Sciatic nerve (tissue), 2 donors: Measurements from ENCODE around the gene ECE2. TPM values are rescaled to one million over a fixed set of nuclear protein-coding genes. Genes with fewer than 3 reads are reported as not detected.
A peak's percentile ranks its signal among the peaks of the same experiment; 100 is the strongest.
"Not testable (repeated sequence)": the region's sequence is repeated elsewhere in the genome, so short reads cannot be mapped to it uniquely, and the experiment has no call there.

Experiments
- ATAC-seq: fragments of 200-7000 bp; cut with Tn5 transposase; one replicate; pipeline ENCODE4 v1.9.1; 2020; ENCODE audit warnings: mild to moderate bottlenecking, moderate library complexity
- DNase-seq: peaks from one replicate; pipeline ENCODE4 v3.0.0-alpha.2; 2020; ENCODE audit warnings: low spot score
- intact Hi-C: fragments of 100-400 bp; cut with DNase I; formaldehyde crosslinking; loops from one replicate; pipeline ENCODE4 v1.14.2; 2022
- total RNA-seq: library from RNA; stranded (reverse); fragmentation: NEBNext Ultra II Directional; extraction: Animal tissue kit (Norgen Biotek cat#: 25700); gene quantifications from one replicate; pipeline ENCODE4 v1.2.1, GENCODE V29; 2021
- donor health status: DM: no; HTN: no; CAD: no.
- donor health status: DM: no; HTN: no; CAD: no.

ECE2 gene
- total RNA-seq, 1 donor from 2014 or later: not detected

- ATAC-seq (no peak), DNase-seq (no peak)
- intact Hi-C loops: no loop called here
Observed at GRCh38 chr3:184325715-184326369, 50.0 kb downstream of the ECE2 start.

GRCh38 chr3:184327171-184327570, 51.3 kb downstream of the ECE2 start:
- no peak for ATAC-seq
- DNase-seq: no peak
- intact Hi-C loops: no loop called here

GRCh38 chr3:184328516-184328915, 52.7 kb downstream of the ECE2 start:
- ATAC-seq (no peak), DNase-seq (no peak)
- intact Hi-C loops: no loop called here

- ATAC-seq (no peak), DNase-seq (no peak)
- intact Hi-C loops: no loop called here
Observed at GRCh38 chr3:184332370-184333090, 56.7 kb downstream of the ECE2 start.

- intact Hi-C loops: no loop called here
- DNase-seq: no peak
Observed at GRCh38 chr3:184333190-184333589, 57.4 kb downstream of the ECE2 start.

GRCh38 chr3:184333700-184334099, 57.9 kb downstream of the ECE2 start:
- no peak for ATAC-seq
- intact Hi-C loops: no loop called here
- no peak for DNase-seq

More at GRCh38 chr3:184333190-184333589, 57.4 kb downstream of the ECE2 start:
- ATAC-seq: no peak

- ATAC-seq: no peak
- no peak for DNase-seq
- intact Hi-C loops: no loop called here
Observed at GRCh38 chr3:184334470-184335158, 58.8 kb downstream of the ECE2 start.

GRCh38 chr3:184335291-184335660, 59.5 kb downstream of the ECE2 start:
- intact Hi-C loops: no loop called here
- peak; percentile 0 for ATAC-seq
- DNase-seq: no peak

- DNase-seq: peak; percentile 95
- intact Hi-C loops: no loop called here
- ATAC-seq: peak; percentile 80
Observed at GRCh38 chr3:184335661-184336546, 60.1 kb downstream of the ECE2 start.

- DNase-seq (no peak), ATAC-seq (peak; percentile 69)
Observed at GRCh38 chr3:184336547-184337398, 61.0 kb downstream of the ECE2 start.

GRCh38 chr3:184337399-184337714, 61.5 kb downstream of the ECE2 start, which contains the start of gene FAM131A:
Gene FAM131A, plus strand, starts transcription at chr3:184337600. Its CDS starts 31 bp downstream, at chr3:184337631.
- peak; percentile 41 for ATAC-seq
- no peak for DNase-seq
- intact Hi-C loops: no loop called here

More at GRCh38 chr3:184336547-184337398, 61.0 kb downstream of the ECE2 start:
- intact Hi-C loops: no loop called here

GRCh38 chr3:184337981-184338380, 62.2 kb downstream of the ECE2 start:
- no peak for ATAC-seq
- DNase-seq: no peak
- intact Hi-C loops: no loop called here

- ATAC-seq: peak; percentile 78
- intact Hi-C loops: no loop called here
- peak; percentile 92 for DNase-seq
Observed at GRCh38 chr3:184338511-184338945, 62.7 kb downstream of the ECE2 start.

- DNase-seq (no peak), ATAC-seq (no peak)
- intact Hi-C loops: no loop called here
Observed at GRCh38 chr3:184339001-184339400, 63.2 kb downstream of the ECE2 start.

GRCh38 chr3:184339451-184340135, 63.8 kb downstream of the ECE2 start:
- DNase-seq, ATAC-seq, intact Hi-C loops: not testable (repeated sequence)

- intact Hi-C loops: no loop called here
- DNase-seq: no peak
- ATAC-seq: no peak
Observed at GRCh38 chr3:184341925-184342324, 66.1 kb downstream of the ECE2 start.
